ENCODE results near the gene MBOAT7. TPM values are rescaled to one million over a fixed set of nuclear protein-coding genes. Genes with fewer than 3 reads are reported as not detected.

Gene MBOAT7
- total and polyA plus RNA-seq, 2 of the 8 experiments (the other 6 are each of a cell fraction or from before 2014, with no cell fraction given): 85.5 to 90.9 TPM

- TF ChIP-seq CHD7 (IDR thresholded peaks at IDR 0.05; ENCODE audit: insufficient replicate concordance, low read length) (no peak), YY1 (IDR thresholded peaks at IDR 0.05; ENCODE audit: low read depth, low read length) (peak; percentile 74), SP1 (IDR thresholded peaks at IDR 0.05; ENCODE audit: low read depth, low read length) (peak; percentile 99), BACH1 (IDR thresholded peaks at IDR 0.05; ENCODE audit: low read length) (no peak), E2F6 (IDR thresholded peaks at IDR 0.05) (peak; percentile 83), EP300 (IDR thresholded peaks at IDR 0.05; ENCODE audit: borderline replicate concordance in 1 of 2, low read depth in 2 of 2, low read length in 2 of 2) (no peak; a peak in 1 of 3 replicates), POLR2AphosphoS5 (IDR thresholded peaks at IDR 0.05; ENCODE audit: low read depth, low read length) (peak; percentile 30), USF2 (IDR thresholded peaks at IDR 0.05; ENCODE audit: low read length) (no peak)
Measured at GRCh38 chr19:54159352-54160181, 29.8 kb downstream of the MBOAT7 start, which contains the start of gene LENG1 (continued).
